Kidney epithelial cell (primary cell): ENCODE data around the gene AOPEP. TPM values are rescaled to one million over a fixed set of nuclear protein-coding genes. Genes with fewer than 3 reads are reported as not detected.
"Not testable (repeated sequence)": the region's sequence is repeated elsewhere in the genome, so short reads cannot be mapped to it uniquely, and the experiment has no call there.

Experiments used
- DNase-seq: peaks from one replicate; pipeline ENCODE4 v3.0.0-alpha.2; 2010; ENCODE audit warnings: low read depth
- H3K27me3 ChIP-seq: 2 replicates; pipeline ENCODE4 v1.6.0; 2011; ENCODE audit warnings: low read length; ENCODE audit not compliant: control insufficient read depth, insufficient read depth
- H3K36me3 ChIP-seq: 2 replicates; pipeline ENCODE4 v1.5.1; 2011; ENCODE audit warnings: low read length; ENCODE audit not compliant: control insufficient read depth, insufficient read depth
- H3K4me3 ChIP-seq: 2 replicates; pipeline ENCODE4 v1.5.1; 2011; ENCODE audit warnings: low read depth, mild to moderate bottlenecking, control low read depth, low read length
- total RNA-seq: library from RNA; depleted of rRNA; stranded (reverse); fragments of >200 nt; gene quantifications from 2 replicates; pipeline ENCODE4 v1.2.3, GENCODE V29; 2015
- TF ChIP-seq, protein P1 (sequence below): IDR thresholded peaks from 2 replicates; pipeline ENCODE4 v1.5.1; 2011; ENCODE audit warnings: mild to moderate bottlenecking, moderate library complexity, low read length, control low read depth, inconsistent platforms; ENCODE audit not compliant: insufficient read depth, poor library complexity, severe bottlenecking

Gene AOPEP
- total RNA-seq, 1 donor from 2014 or later = 17.4 TPM

DNA sequence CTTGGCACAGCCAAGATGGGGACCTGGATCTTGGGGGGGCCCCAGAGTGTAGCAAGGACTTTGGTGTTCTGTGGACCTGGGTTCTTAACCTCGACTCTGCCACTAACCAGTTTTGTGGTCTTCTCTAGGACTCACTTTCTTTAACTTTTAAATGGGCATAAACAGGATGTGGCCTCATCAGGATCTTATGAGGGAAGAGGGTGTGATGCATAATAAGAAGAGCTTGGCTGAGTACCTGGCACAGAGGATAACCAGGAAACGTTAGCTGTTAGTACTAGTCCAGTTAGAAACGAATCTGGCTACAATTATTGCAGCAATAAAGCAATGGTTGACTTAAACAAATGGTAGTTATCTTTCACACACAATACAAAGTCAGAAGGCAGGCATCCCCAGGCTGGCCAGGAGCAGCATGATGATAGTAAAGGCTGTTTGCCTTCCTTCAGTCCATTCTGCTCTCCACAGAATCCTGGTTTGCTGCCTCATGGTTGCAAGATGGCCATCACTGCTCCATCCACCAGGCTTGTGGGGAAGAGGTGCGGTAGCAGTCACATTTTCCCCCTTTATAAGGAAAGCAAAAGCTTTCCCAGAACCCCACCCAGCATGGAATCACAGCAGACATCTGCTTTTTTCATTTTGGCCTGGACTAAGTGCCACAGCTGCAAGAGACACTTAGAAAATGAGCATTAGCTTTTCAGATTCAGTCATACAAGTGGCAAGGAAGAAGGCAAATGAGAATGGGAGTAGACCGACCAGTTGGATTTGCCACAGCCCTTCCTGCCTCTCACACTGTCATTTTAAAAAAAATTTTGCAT lies 225.0 kb downstream of the AOPEP start:
- DNase-seq = no peak
- no peaks in the 10 kb centered on the region for H3K36me3 ChIP-seq
- H3K4me3 ChIP-seq = no peak overlapping the region
- TF ChIP-seq, protein P1, sequence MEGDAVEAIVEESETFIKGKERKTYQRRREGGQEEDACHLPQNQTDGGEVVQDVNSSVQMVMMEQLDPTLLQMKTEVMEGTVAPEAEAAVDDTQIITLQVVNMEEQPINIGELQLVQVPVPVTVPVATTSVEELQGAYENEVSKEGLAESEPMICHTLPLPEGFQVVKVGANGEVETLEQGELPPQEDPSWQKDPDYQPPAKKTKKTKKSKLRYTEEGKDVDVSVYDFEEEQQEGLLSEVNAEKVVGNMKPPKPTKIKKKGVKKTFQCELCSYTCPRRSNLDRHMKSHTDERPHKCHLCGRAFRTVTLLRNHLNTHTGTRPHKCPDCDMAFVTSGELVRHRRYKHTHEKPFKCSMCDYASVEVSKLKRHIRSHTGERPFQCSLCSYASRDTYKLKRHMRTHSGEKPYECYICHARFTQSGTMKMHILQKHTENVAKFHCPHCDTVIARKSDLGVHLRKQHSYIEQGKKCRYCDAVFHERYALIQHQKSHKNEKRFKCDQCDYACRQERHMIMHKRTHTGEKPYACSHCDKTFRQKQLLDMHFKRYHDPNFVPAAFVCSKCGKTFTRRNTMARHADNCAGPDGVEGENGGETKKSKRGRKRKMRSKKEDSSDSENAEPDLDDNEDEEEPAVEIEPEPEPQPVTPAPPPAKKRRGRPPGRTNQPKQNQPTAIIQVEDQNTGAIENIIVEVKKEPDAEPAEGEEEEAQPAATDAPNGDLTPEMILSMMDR = no peak
- no peaks in the 10 kb centered on the region for H3K27me3 ChIP-seq

DNA sequence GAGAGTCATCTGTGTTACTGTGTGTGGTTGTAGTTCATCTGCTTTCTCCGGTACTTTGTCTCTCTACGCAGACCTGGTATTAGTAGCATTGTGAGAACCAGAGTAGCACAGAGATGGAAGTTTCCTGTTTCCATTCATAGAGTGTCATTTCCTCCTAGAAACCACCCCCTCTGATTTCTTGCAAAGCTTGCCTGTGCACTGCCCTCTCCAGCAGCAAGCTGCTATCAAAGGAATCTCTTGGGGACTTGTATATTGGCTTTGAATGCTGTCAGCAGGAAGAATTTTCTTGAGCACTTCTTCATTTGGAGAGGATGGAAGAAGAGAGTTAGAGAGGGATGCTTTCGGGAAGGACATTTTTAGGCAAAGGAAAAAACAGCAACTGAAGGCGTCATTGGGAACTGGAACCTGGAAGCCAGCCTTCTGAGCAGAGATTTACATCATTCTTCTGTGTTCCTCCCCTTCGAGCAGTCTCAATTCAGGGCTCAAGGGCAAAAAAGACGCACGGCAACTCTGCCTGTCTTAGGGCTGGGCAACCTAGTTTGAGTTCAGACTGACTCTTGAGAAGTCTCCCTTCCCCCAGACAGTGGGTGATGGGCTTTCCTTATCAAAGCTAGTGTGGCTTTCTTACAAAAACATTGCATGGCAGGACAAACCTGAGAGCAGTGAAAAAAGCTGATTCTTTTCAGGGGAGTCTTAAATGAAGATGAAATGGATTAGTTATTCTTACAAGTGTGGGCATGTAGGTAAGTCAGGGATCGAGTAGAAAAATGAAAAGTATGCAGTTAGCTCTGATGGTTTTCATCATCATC lies 226.3 kb downstream of the AOPEP start:
- DNase-seq = no peak
- Histone ChIP-seq H3K27me3 (no peaks in the 10 kb centered on the region), H3K4me3 (no peak overlapping the region), H3K36me3 (no peaks in the 10 kb centered on the region)
- TF ChIP-seq, protein P1 = no peak

- no peak overlapping the region for H3K4me3 ChIP-seq
- TF ChIP-seq, protein P1 = no peak
- DNase-seq = no peak
- no peaks in the 10 kb centered on the region for H3K36me3 ChIP-seq
- no peaks in the 10 kb centered on the region for H3K27me3 ChIP-seq
These were observed 230.2 kb downstream of the AOPEP start for GRCh38 chr9:94956731-94957130.

GRCh38 chr9:94960964-94961363 lies 234.5 kb downstream of the AOPEP start:
- DNase-seq = no peak
- TF ChIP-seq, protein P1 = no peak

GRCh38 chr9:94961870-94962269 lies 235.4 kb downstream of the AOPEP start:
- DNase-seq = no peak
- Histone ChIP-seq H3K36me3 (no peaks in the 10 kb centered on the region), H3K27me3 (no peaks in the 10 kb centered on the region), H3K4me3 (no peak overlapping the region)
- TF ChIP-seq, protein P1 = no peak

More at GRCh38 chr9:94960964-94961363, 234.5 kb downstream of the AOPEP start:
- Histone ChIP-seq H3K36me3 (no peaks in the 10 kb centered on the region), H3K27me3 (no peaks in the 10 kb centered on the region), H3K4me3 (no peak overlapping the region)

- H3K4me3 ChIP-seq, H3K36me3 ChIP-seq, H3K27me3 ChIP-seq, DNase-seq: not testable (repeated sequence)
These were observed 239.1 kb downstream of the AOPEP start for GRCh38 chr9:94965631-94966030.

DNA sequence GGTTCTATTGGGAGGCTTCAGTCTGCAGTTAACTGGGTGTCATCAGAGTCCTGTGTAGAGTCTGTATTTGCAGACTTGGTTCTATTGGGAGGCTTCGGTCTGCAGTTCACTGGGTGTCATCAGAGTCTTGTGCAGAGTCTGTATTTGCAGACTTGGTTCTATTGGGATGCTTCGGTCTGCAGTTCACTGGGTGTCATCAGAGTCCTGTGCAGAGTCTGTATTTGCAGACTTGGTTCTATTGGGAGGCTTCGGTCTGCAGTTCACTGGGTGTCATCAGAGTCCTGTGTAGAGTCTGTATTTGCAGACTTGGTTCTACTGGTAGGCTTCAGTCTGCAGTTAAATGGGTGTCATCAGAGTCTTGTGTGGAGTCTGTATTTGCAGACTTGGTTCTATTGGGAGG lies 239.5 kb downstream of the AOPEP start:
- H3K36me3 ChIP-seq, H3K4me3 ChIP-seq, H3K27me3 ChIP-seq, DNase-seq: not testable (repeated sequence)
